GM10266 (cell line): ENCODE measurements around the gene SALL1.

Source experiments
- DNase-seq: peaks from one replicate; pipeline ENCODE4 v3.0.0; 2012; ENCODE audit errors: extremely low spot score
- TF ChIP-seq, protein P1 (sequence below): IDR thresholded peaks from 2 replicates; pipeline ENCODE4 v1.5.1; 2012; ENCODE audit warnings: mild to moderate bottlenecking, low read depth; ENCODE audit not compliant: control insufficient read depth, insufficient read depth; ENCODE audit errors: missing control alignments

Gene SALL1

DNA sequence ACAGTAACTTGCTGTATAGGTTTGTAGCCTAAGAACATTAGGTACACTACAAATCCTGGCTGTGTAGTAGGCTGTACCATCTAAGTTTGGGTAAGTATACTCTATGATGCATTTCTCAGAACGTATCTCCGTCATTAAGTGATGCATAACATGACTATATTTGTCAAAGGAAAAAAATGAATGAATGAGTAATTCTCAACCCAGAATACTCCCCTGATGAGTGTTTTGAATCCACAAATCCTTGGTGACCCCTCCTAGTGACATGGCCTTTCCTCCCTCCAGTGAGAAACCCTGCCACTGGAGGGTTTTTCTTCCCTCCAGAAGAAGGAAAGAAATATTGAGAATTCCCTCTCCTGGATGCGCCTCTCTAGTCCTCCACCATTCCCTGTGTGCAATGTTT is 24.0 kb upstream of the SALL1 start:
- TF ChIP-seq, protein P1, sequence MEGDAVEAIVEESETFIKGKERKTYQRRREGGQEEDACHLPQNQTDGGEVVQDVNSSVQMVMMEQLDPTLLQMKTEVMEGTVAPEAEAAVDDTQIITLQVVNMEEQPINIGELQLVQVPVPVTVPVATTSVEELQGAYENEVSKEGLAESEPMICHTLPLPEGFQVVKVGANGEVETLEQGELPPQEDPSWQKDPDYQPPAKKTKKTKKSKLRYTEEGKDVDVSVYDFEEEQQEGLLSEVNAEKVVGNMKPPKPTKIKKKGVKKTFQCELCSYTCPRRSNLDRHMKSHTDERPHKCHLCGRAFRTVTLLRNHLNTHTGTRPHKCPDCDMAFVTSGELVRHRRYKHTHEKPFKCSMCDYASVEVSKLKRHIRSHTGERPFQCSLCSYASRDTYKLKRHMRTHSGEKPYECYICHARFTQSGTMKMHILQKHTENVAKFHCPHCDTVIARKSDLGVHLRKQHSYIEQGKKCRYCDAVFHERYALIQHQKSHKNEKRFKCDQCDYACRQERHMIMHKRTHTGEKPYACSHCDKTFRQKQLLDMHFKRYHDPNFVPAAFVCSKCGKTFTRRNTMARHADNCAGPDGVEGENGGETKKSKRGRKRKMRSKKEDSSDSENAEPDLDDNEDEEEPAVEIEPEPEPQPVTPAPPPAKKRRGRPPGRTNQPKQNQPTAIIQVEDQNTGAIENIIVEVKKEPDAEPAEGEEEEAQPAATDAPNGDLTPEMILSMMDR, result no peak
- no peak for DNase-seq

- DNase-seq, result no peak
- TF ChIP-seq, protein P1, result no peak
These were observed 21.3 kb upstream of the SALL1 start for GRCh38 chr16:51172368-51172767.

GRCh38 chr16:51168755-51169154 is 17.7 kb upstream of the SALL1 start:
- TF ChIP-seq, protein P1, result no peak
- no peak for DNase-seq

DNA sequence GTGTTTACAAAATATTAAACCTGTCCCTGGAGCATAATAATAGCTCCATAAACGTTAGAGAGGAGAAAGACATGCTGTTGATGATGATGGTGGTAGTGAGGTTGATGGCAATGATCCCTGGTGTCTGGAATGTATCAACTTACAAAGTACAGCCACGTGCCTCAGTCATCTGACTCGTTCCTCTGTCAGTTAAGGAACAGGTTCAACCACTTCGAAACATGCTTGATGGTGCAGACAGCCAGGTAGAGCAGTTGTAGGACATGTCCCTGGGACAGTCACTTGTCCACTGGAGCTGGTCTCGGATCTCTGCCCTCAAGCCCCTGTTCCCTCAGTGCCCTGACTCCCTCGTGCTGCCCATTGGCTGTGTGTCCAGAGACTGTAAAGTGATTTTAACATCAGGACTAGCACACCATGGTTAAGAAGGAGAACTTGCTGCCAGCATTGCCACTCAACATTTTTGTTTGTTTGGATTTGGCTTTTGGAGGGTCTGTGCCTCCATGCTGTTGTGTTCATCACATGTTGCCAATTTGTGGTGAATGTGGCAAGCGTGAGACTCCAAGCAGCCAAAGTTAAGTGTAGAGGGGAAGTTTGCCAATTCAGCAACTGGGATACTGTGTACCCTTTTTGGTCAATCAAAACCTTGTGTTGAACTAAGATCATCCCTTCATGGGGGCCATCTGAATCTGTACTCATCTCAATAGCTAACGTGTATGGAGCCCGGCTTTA is 16.3 kb upstream of the SALL1 start:
- no peak for DNase-seq
- TF ChIP-seq, protein P1, result no peak

DNA sequence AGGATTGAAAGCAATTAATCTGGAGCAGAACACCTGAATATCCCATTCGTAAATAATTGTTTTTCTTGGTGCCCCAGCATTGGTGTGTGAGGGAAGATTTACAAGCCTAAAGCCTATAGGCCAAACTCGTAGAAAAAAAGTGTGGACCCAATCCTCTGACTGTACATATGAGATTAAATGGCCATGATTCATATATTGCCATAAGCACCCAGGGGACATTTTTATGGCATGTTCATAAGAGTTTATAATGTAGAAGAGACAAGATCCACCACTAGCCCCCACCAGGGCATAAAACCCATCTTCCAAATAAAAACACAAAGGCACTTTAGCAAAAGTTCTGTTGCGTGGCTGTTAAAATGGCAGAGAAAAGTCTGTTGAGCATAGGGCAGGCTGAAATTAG is 15.5 kb upstream of the SALL1 start:
- no peak for DNase-seq
- TF ChIP-seq, protein P1, result no peak

DNA sequence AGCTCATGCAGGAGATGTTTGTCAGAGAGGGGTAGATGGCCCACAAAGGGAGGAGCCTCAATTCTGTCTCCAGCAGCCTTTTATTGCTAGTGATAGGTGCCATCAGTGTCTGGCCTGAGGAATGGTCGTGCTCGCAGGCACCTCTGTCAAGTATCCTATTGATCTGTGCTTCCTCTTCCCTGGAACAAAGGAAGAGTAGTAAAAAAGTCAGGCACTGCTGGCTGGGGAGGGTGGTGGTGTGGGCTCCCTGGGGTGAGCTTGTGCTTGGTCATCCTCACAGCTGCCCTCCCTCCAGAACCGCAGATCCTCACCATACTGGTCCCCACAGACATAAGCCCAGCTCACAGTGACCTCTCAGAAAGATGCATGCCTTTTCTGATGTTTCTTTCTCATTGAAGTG is 15.0 kb upstream of the SALL1 start:
- no peak for DNase-seq

DNA sequence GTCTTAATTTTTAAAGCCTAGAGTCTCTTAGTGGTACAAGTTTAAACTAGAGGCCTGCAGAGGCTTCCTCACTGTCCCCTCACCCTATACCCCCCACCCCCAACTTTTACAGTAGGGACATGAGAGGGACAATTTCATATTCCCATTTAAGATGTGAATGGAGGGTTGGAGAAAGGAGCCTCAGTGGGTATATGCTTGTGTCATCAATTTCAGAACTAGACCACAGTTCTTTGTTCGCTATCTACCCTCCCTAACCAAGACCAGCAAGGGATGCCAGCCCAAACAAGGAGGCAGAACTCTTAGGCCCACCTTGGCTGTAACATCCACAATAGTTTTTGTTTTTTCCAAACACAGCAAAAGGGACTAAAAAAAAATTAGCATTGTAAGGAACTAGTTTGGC is 14.0 kb upstream of the SALL1 start:
- TF ChIP-seq, protein P1, result no peak
- no peak for DNase-seq

More for the DNA sequence above, 15.0 kb upstream of the SALL1 start:
- TF ChIP-seq, protein P1, result no peak
